ENCODE data around the gene WNT9A.
"Not testable (repeated sequence)": the region's sequence is repeated elsewhere in the genome, so short reads cannot be mapped to it uniquely, and the experiment has no call there.

Gene WNT9A

GRCh38 chr1:227912866-227913265, 34.9 kb downstream of the WNT9A start (continued):
- TF ChIP-seq CSDC2 (CRISPR knock-in tag; IDR thresholded peaks at IDR 0.05): no peak

- TF ChIP-seq SNAI2 (CRISPR knock-in tag; IDR thresholded peaks at IDR 0.05): no peak
- TF ChIP-seq TSHZ2 (CRISPR knock-in tag; IDR thresholded peaks at IDR 0.05): no peak
- no peak for TF ChIP-seq ZNF565 (CRISPR knock-in tag; conservative IDR thresholded peaks at IDR 0.05; ENCODE audit: low read depth)
- no peak for TF ChIP-seq RARB (CRISPR knock-in tag; IDR thresholded peaks at IDR 0.05)
- TF ChIP-seq CREB5 (CRISPR knock-in tag; IDR thresholded peaks at IDR 0.05; ENCODE audit: low read depth): no peak
- no peak for TF ChIP-seq PATZ1 (CRISPR knock-in tag; IDR thresholded peaks at IDR 0.05; ENCODE audit: borderline replicate concordance)
- no peak for TF ChIP-seq ESRRG (CRISPR knock-in tag; IDR thresholded peaks at IDR 0.05)
- ATAC-seq: no peak
These were observed 36.4 kb downstream of the WNT9A start for GRCh38 chr1:227911376-227911775.

- ATAC-seq: no peak
- TF ChIP-seq CSDC2 (CRISPR knock-in tag; IDR thresholded peaks at IDR 0.05) (no peak), PPARA (CRISPR knock-in tag; IDR thresholded peaks at IDR 0.05; ENCODE audit: borderline replicate concordance) (no peak), ZNF70 (CRISPR knock-in tag; IDR thresholded peaks at IDR 0.05) (no peak), TOX (CRISPR knock-in tag; IDR thresholded peaks at IDR 0.05; ENCODE audit: borderline replicate concordance) (no peak), ZFP3 (CRISPR knock-in tag; IDR thresholded peaks at IDR 0.05) (no peak), PATZ1 (CRISPR knock-in tag; IDR thresholded peaks at IDR 0.05; ENCODE audit: borderline replicate concordance) (no peak), ISL1 (CRISPR knock-in tag; IDR thresholded peaks at IDR 0.05) (no peak), OSR1 (CRISPR knock-in tag; IDR thresholded peaks at IDR 0.05) (no peak), BACH2 (CRISPR knock-in tag; IDR thresholded peaks at IDR 0.05; ENCODE audit: borderline replicate concordance) (no peak), RARB (CRISPR knock-in tag; IDR thresholded peaks at IDR 0.05) (no peak), GLIS3 (CRISPR knock-in tag; IDR thresholded peaks at IDR 0.05) (no peak)
These were observed 37.1 kb downstream of the WNT9A start for GRCh38 chr1:227910511-227911153.

GRCh38 chr1:227909923-227910328, 37.8 kb downstream of the WNT9A start:
- not testable (repeated sequence) for ATAC-seq

- no peak for ATAC-seq
- TF ChIP-seq CSRNP3 (CRISPR knock-in tag; IDR thresholded peaks at IDR 0.05) (no peak), ZNF565 (CRISPR knock-in tag; conservative IDR thresholded peaks at IDR 0.05; ENCODE audit: low read depth) (no peak), ZNF8 (CRISPR knock-in tag; IDR thresholded peaks at IDR 0.05) (no peak), BACH2 (CRISPR knock-in tag; IDR thresholded peaks at IDR 0.05; ENCODE audit: borderline replicate concordance) (no peak), CREB5 (CRISPR knock-in tag; IDR thresholded peaks at IDR 0.05; ENCODE audit: low read depth) (no peak), ZNF70 (CRISPR knock-in tag; IDR thresholded peaks at IDR 0.05) (no peak), ESRRG (CRISPR knock-in tag; IDR thresholded peaks at IDR 0.05) (no peak), PPARA (CRISPR knock-in tag; IDR thresholded peaks at IDR 0.05; ENCODE audit: borderline replicate concordance) (no peak), CSDC2 (CRISPR knock-in tag; IDR thresholded peaks at IDR 0.05) (no peak), GLIS3 (CRISPR knock-in tag; IDR thresholded peaks at IDR 0.05) (no peak), ZFP30 (CRISPR knock-in tag; IDR thresholded peaks at IDR 0.05) (no peak)
These were observed 38.5 kb downstream of the WNT9A start for GRCh38 chr1:227909188-227909587.
